GM23338 (cell line): ENCODE measurements around the gene RNF44. TPM values are rescaled to one million over a fixed set of nuclear protein-coding genes. Genes with fewer than 3 reads are reported as not detected.

Experiments
- ATAC-seq: fragments of 200-7000 bp; cut with Tn5 transposase; 3 replicates; pipeline ENCODE4 v1.9.1; 2020
- DNase-seq: peaks from one replicate; pipeline ENCODE4 v3.0.0-alpha.2; 2015; ENCODE audit warnings: low spot score
- H2AFZ ChIP-seq: fragments of 200-600 bp; sonication (generic); 2 replicates; pipeline ENCODE4 v1.8.0; 2016; ENCODE audit warnings: antibody characterized with exemption, mild to moderate bottlenecking, moderate library complexity
- H3F3A ChIP-seq: fragments of 200-600 bp; sonication (generic); replicated peaks from 2 replicates; pipeline ENCODE4 v1.8.0; 2017; ENCODE audit warnings: antibody characterized with exemption, mixed run types, low read depth
- H3K27ac ChIP-seq: fragments of 200-600 bp; sonication (generic); 2 replicates; pipeline ENCODE4 v1.6.1; 2016; ENCODE audit warnings: low read depth
- H3K27me3 ChIP-seq: fragments of 200-600 bp; sonication (generic); 2 replicates; pipeline ENCODE4 v1.8.0; 2016; ENCODE audit warnings: mild to moderate bottlenecking, mixed run types, moderate library complexity; ENCODE audit not compliant: insufficient read depth
- H3K36me3 ChIP-seq: fragments of 200-600 bp; sonication (generic); 2 replicates; pipeline ENCODE4 v1.8.0; 2016; ENCODE audit warnings: mild to moderate bottlenecking; ENCODE audit not compliant: insufficient read depth
- H3K4me1 ChIP-seq: fragments of 200-600 bp; sonication (generic); 2 replicates; pipeline ENCODE4 v1.8.0; 2016; ENCODE audit warnings: mild to moderate bottlenecking, moderate library complexity; ENCODE audit not compliant: insufficient read depth
- H3K4me2 ChIP-seq: fragments of 200-600 bp; sonication (generic); 2 replicates; pipeline ENCODE4 v1.7.1; 2017; ENCODE audit warnings: mixed run types
- H3K4me3 ChIP-seq: fragments of 200-600 bp; sonication (generic); 2 replicates; pipeline ENCODE4 v1.6.1; 2016; ENCODE audit warnings: mixed run types
- H3K79me2 ChIP-seq: fragments of 200-600 bp; sonication (generic); replicated peaks from 2 replicates; pipeline ENCODE4 v1.8.0; 2017; ENCODE audit warnings: mild to moderate bottlenecking; ENCODE audit not compliant: insufficient read depth
- H3K9me2 ChIP-seq: fragments of 200-600 bp; sonication (generic); 2 replicates; pipeline ENCODE4 v1.8.0; 2017; ENCODE audit not compliant: insufficient read depth
- H4K20me1 ChIP-seq: fragments of 200-600 bp; sonication (generic); replicated peaks from 2 replicates; pipeline ENCODE4 v1.8.0; 2017; ENCODE audit warnings: mild to moderate bottlenecking; ENCODE audit not compliant: insufficient read depth
- H3K27ac Mint-ChIP-seq: 2 replicates; pipeline ENCODE4 v1.8.0; 2020; ENCODE audit warnings: inconsistent platforms, mild to moderate bottlenecking, moderate library complexity, mixed read lengths
- H3K27me3 Mint-ChIP-seq: 3 replicates; pipeline ENCODE4 v1.8.0; 2022; ENCODE audit warnings: low read depth, mild to moderate bottlenecking, moderate library complexity, mixed read lengths, inconsistent platforms; ENCODE audit not compliant: insufficient read depth, poor library complexity
- H3K36me3 Mint-ChIP-seq: 3 replicates; pipeline ENCODE4 v1.8.0; 2021; ENCODE audit warnings: low read depth, mild to moderate bottlenecking, inconsistent platforms, moderate library complexity, mixed read lengths
- H3K4me1 Mint-ChIP-seq: 3 replicates; pipeline ENCODE4 v1.8.0; 2020; ENCODE audit warnings: mild to moderate bottlenecking, inconsistent platforms, mixed read lengths
- H3K4me3 Mint-ChIP-seq: 3 replicates; pipeline ENCODE4 v1.8.0; 2021; ENCODE audit warnings: moderate library complexity, mild to moderate bottlenecking, inconsistent platforms, mixed read lengths
- H3K9me3 Mint-ChIP-seq: 3 replicates; pipeline ENCODE4 v1.8.0; 2020; ENCODE audit warnings: moderate library complexity, mild to moderate bottlenecking, inconsistent platforms, mixed read lengths
- CREB1 ChIP-seq: fragments of 250-450 bp; sonication (Bioruptor Pico); IDR thresholded peaks from 2 replicates; pipeline ENCODE4 v1.5.0; 2020; ENCODE audit warnings: low read depth, mild to moderate bottlenecking, moderate library complexity
- ETS1 ChIP-seq: IDR thresholded peaks from 2 replicates; pipeline ENCODE4 v1.6.1; 2016; ENCODE audit warnings: antibody characterized with exemption
- EZH2phosphoT487 ChIP-seq: fragments of 200-600 bp; sonication (generic); IDR thresholded peaks from one replicate; pipeline ENCODE4 v1.8.1; 2018; ENCODE audit warnings: antibody characterized with exemption; ENCODE audit not compliant: unreplicated experiment
- JUNB ChIP-seq: IDR thresholded peaks from one replicate; pipeline ENCODE4 v1.6.1; 2016; ENCODE audit warnings: antibody characterized with exemption; ENCODE audit not compliant: unreplicated experiment
- NANOG ChIP-seq: IDR thresholded peaks from 2 replicates; pipeline ENCODE4 v1.6.1; 2016; ENCODE audit warnings: antibody characterized with exemption, borderline replicate concordance
- POLR2AphosphoS5 ChIP-seq: IDR thresholded peaks from 2 replicates; pipeline ENCODE4 v1.6.1; 2016; ENCODE audit warnings: antibody characterized with exemption, low read depth
- REST ChIP-seq: IDR thresholded peaks from one replicate; pipeline ENCODE4 v1.6.1; 2018; ENCODE audit warnings: antibody characterized with exemption; ENCODE audit not compliant: unreplicated experiment
- STAT1 ChIP-seq: IDR thresholded peaks from one replicate; pipeline ENCODE4 v1.6.1; 2016; ENCODE audit warnings: antibody characterized with exemption; ENCODE audit not compliant: unreplicated experiment
- ZNF114 ChIP-seq: fragments of 250-450 bp; sonication (Bioruptor Pico); IDR thresholded peaks from 2 replicates; pipeline ENCODE4 v1.5.0; 2020; ENCODE audit warnings: mild to moderate bottlenecking, moderate library complexity
- polyA plus RNA-seq: library from polyadenylated mRNA; unstranded; fragments of >200 nt; fragmentation: Nextera tagmentation; extraction: Ambion mirVana; gene quantifications from 2 replicates; pipeline ENCODE4 v1.2.1, GENCODE V29; 2016
- total RNA-seq: library from RNA; depleted of rRNA; stranded (reverse); fragments of >200 nt; shearing (Covaris generic); gene quantifications from 2 replicates; pipeline ENCODE4 v1.2.3, GENCODE V29; 2014

The RNF44 gene
- total and polyA plus RNA-seq, 2 experiments from 2014 or later, result 56.7 to 104 TPM

GRCh38 chr5:176550275-176550831 is 13.2 kb upstream of the RNF44 start (continued):
- TF ChIP-seq STAT1 (no peak), ZNF114 (no peak), EZH2phosphoT487 (no peak)

GRCh38 chr5:176549871-176550270 is 12.7 kb upstream of the RNF44 start:
- H3K36me3 ChIP-seq, result no peaks in the 10 kb centered on the region
- no peaks in the 10 kb centered on the region for H3K9me3 Mint-ChIP-seq
- peaks cover 8% of the 10 kb centered on the region for H3K27me3 Mint-ChIP-seq
- no peak for TF ChIP-seq REST
- no peak for TF ChIP-seq NANOG
- TF ChIP-seq ETS1, result no peak
- TF ChIP-seq EZH2phosphoT487, result no peak
- no peak for ATAC-seq
- H2AFZ ChIP-seq, result no peak overlapping the region
- no peak overlapping the region for H3K4me3 ChIP-seq
- H3K4me2 ChIP-seq, result no peak overlapping the region
- H3K4me1 Mint-ChIP-seq, result peaks cover 16% of the 10 kb centered on the region
- H3K4me1 ChIP-seq, result peaks cover 1% of the 10 kb centered on the region; the same call in 1 of the 2 replicates
- H3K27me3 ChIP-seq, result no peaks in the 10 kb centered on the region
- no peak overlapping the region for H3K4me3 Mint-ChIP-seq
- peaks cover under 1% of the 10 kb centered on the region; the same call in 1 of the 2 replicates for H3K79me2 ChIP-seq
- no peak for DNase-seq
- H3K27ac ChIP-seq, result no peak overlapping the region
- H3F3A ChIP-seq, result no peaks in the 10 kb centered on the region
- no peaks in the 10 kb centered on the region for H3K9me2 ChIP-seq
- H4K20me1 ChIP-seq, result no peaks in the 10 kb centered on the region
- no peak overlapping the region for H3K27ac Mint-ChIP-seq
- H3K36me3 Mint-ChIP-seq, result no peaks in the 10 kb centered on the region

- no peak within 1 kb of the TSS for H3K27ac ChIP-seq
- no peaks in the 10 kb centered on the region for H3K36me3 ChIP-seq
- no peaks in the 10 kb centered on the region for H3F3A ChIP-seq
- Mint-ChIP-seq H3K9me3 (no peaks in the 10 kb centered on the region), H3K27ac (no peak within 1 kb of the TSS), H3K27me3 (peaks cover 11% of the 10 kb centered on the region), H3K4me1 (peaks cover 22% of the 10 kb centered on the region), H3K36me3 (no peaks in the 10 kb centered on the region), H3K4me3 (no peak within 1 kb of the TSS)
- H2AFZ ChIP-seq, result no peak within 1 kb of the TSS
- H3K79me2 ChIP-seq, result peaks cover 5% of the 10 kb centered on the region; the same call in 1 of the 2 replicates
- no peaks in the 10 kb centered on the region for H4K20me1 ChIP-seq
- H3K27me3 ChIP-seq, result no peaks in the 10 kb centered on the region
- DNase-seq (no peak), ATAC-seq (peak; percentile 12; the same call in 1 of the 3 replicates)
- no peak within 1 kb of the TSS for H3K4me3 ChIP-seq
- H3K4me1 ChIP-seq, result peaks cover 10% of the 10 kb centered on the region
- no peak within 1 kb of the TSS for H3K4me2 ChIP-seq
- H3K9me2 ChIP-seq, result no peaks in the 10 kb centered on the region
- TF ChIP-seq EZH2phosphoT487 (no peak), ETS1 (no peak), STAT1 (no peak), POLR2AphosphoS5 (no peak), REST (no peak), NANOG (no peak), CREB1 (no peak), JUNB (no peak), ZNF114 (no peak)
Observed at GRCh38 chr5:176548967-176549444, 11.8 kb upstream of the RNF44 start, which contains the start of gene CDHR2. Gene CDHR2 (plus strand): TSS chr5:176549342. CDS start chr5:176565353, 16,011 bp downstream.
